Activated T-cell treated with anti-CD3 and anti-CD28 coated beads, Interleukin-2, amount 50 U/mL, for 4 hours (primary cell): Measurements from ENCODE around the gene ORM1. TPM values are rescaled to one million over a fixed set of nuclear protein-coding genes. Genes with fewer than 3 reads are reported as not detected.

ENCODE experiments used
- ATAC-seq, 2 donors: fragments of 200-7000 bp; cut with Tn5 transposase; one replicate each; pipeline ENCODE4 v1.10.0; 2021
- DNase-seq: peaks from one replicate; pipeline ENCODE4 v3.0.0-alpha.2; 2020
- H3K27me3 Mint-ChIP-seq: one replicate; pipeline ENCODE4 v1.8.0; 2021; ENCODE audit warnings: low read depth, mixed read lengths
- H3K36me3 Mint-ChIP-seq: one replicate; pipeline ENCODE4 v1.8.0; 2022; ENCODE audit warnings: mixed read lengths; ENCODE audit not compliant: insufficient read depth
- H3K4me1 Mint-ChIP-seq: one replicate; pipeline ENCODE4 v1.8.0; 2021; ENCODE audit warnings: low read depth, mixed read lengths
- H3K4me3 Mint-ChIP-seq: one replicate; pipeline ENCODE4 v1.8.0; 2021; ENCODE audit warnings: mild to moderate bottlenecking, moderate library complexity, mixed read lengths
- H3K9me3 Mint-ChIP-seq: one replicate; pipeline ENCODE4 v1.8.0; 2021; ENCODE audit warnings: mixed read lengths
- total RNA-seq, 3 donors: library from RNA; stranded (reverse); gene quantifications; one replicate each; pipeline ENCODE4 v1.2.1, GENCODE V29; 2021

The ORM1 gene
- total RNA-seq, 3 donors from 2014 or later = 2.4 to 4.5 (median 3.5) TPM

- no peak overlapping the region for H3K4me3 Mint-ChIP-seq
- no peaks in the 10 kb centered on the region for H3K9me3 Mint-ChIP-seq
- H3K36me3 Mint-ChIP-seq = peaks cover 63% of the 10 kb centered on the region
- peaks cover 83% of the 10 kb centered on the region for H3K4me1 Mint-ChIP-seq
- no peak for DNase-seq
- H3K27me3 Mint-ChIP-seq = no peaks in the 10 kb centered on the region
- ATAC-seq = peak in 1 of 2 donors; percentile 19
Measured at GRCh38 chr9:114364134-114365041, 41.5 kb downstream of the ORM1 start.

GRCh38 chr9:114365194-114365593, 42.3 kb downstream of the ORM1 start:
- Mint-ChIP-seq H3K9me3 (no peaks in the 10 kb centered on the region), H3K27me3 (no peaks in the 10 kb centered on the region), H3K36me3 (peaks cover 61% of the 10 kb centered on the region), H3K4me1 (peaks cover 86% of the 10 kb centered on the region), H3K4me3 (no peak overlapping the region)
- ATAC-seq = no peak
- DNase-seq = no peak

- Mint-ChIP-seq H3K27me3 (no peaks in the 10 kb centered on the region), H3K4me1 (peaks cover 85% of the 10 kb centered on the region), H3K36me3 (peaks cover 52% of the 10 kb centered on the region), H3K9me3 (no peaks in the 10 kb centered on the region), H3K4me3 (peak overlapping the region; percentile 57)
- DNase-seq (no peak), ATAC-seq (peak; percentile 79 to 82)
Measured at GRCh38 chr9:114366334-114367128, 43.6 kb downstream of the ORM1 start.

- H3K36me3 Mint-ChIP-seq = peaks cover 55% of the 10 kb centered on the region
- ATAC-seq (no peak), DNase-seq (no peak)
- peak overlapping the region; percentile 57 for H3K4me3 Mint-ChIP-seq
- no peaks in the 10 kb centered on the region for H3K9me3 Mint-ChIP-seq
- no peaks in the 10 kb centered on the region for H3K27me3 Mint-ChIP-seq
- peaks cover 92% of the 10 kb centered on the region for H3K4me1 Mint-ChIP-seq
Measured at GRCh38 chr9:114367366-114367765, 44.5 kb downstream of the ORM1 start.

GRCh38 chr9:114367772-114368569, 45.1 kb downstream of the ORM1 start:
- Mint-ChIP-seq H3K36me3 (peaks cover 51% of the 10 kb centered on the region), H3K4me1 (peaks cover 95% of the 10 kb centered on the region), H3K4me3 (no peak overlapping the region), H3K9me3 (no peaks in the 10 kb centered on the region), H3K27me3 (no peaks in the 10 kb centered on the region)
- DNase-seq (no peak), ATAC-seq (no peak)

GRCh38 chr9:114369216-114370130, 46.6 kb downstream of the ORM1 start:
- Mint-ChIP-seq H3K4me1 (peaks cover 95% of the 10 kb centered on the region), H3K9me3 (no peaks in the 10 kb centered on the region), H3K4me3 (no peak overlapping the region), H3K27me3 (no peaks in the 10 kb centered on the region), H3K36me3 (peaks cover 46% of the 10 kb centered on the region)
- no peak for DNase-seq
- ATAC-seq = no peak

GRCh38 chr9:114370251-114370967, 47.5 kb downstream of the ORM1 start:
- H3K4me1 Mint-ChIP-seq = peaks cover 96% of the 10 kb centered on the region
- H3K36me3 Mint-ChIP-seq = peaks cover 47% of the 10 kb centered on the region
- no peak for DNase-seq
- no peaks in the 10 kb centered on the region for H3K27me3 Mint-ChIP-seq
- no peaks in the 10 kb centered on the region for H3K9me3 Mint-ChIP-seq
- no peak overlapping the region for H3K4me3 Mint-ChIP-seq
- ATAC-seq = no peak

- no peaks in the 10 kb centered on the region for H3K9me3 Mint-ChIP-seq
- H3K4me3 Mint-ChIP-seq = no peak overlapping the region
- H3K27me3 Mint-ChIP-seq = no peaks in the 10 kb centered on the region
- H3K4me1 Mint-ChIP-seq = peaks cover 95% of the 10 kb centered on the region
- DNase-seq (no peak), ATAC-seq (no peak)
- H3K36me3 Mint-ChIP-seq = peaks cover 46% of the 10 kb centered on the region
Measured at GRCh38 chr9:114370968-114371320, 48.0 kb downstream of the ORM1 start.

- Mint-ChIP-seq H3K4me1 (peaks cover 92% of the 10 kb centered on the region), H3K4me3 (peak overlapping the region; percentile 65), H3K27me3 (no peaks in the 10 kb centered on the region), H3K9me3 (no peaks in the 10 kb centered on the region), H3K36me3 (peaks cover 45% of the 10 kb centered on the region)
- DNase-seq (no peak), ATAC-seq (no peak)
Measured at GRCh38 chr9:114371343-114371944, 48.5 kb downstream of the ORM1 start.

GRCh38 chr9:114371973-114372917, 49.3 kb downstream of the ORM1 start:
- ATAC-seq (peak; percentile 50 to 52), DNase-seq (no peak)
- Mint-ChIP-seq H3K4me1 (peaks cover 92% of the 10 kb centered on the region), H3K9me3 (no peaks in the 10 kb centered on the region), H3K36me3 (peaks cover 43% of the 10 kb centered on the region), H3K27me3 (no peaks in the 10 kb centered on the region), H3K4me3 (peak overlapping the region; percentile 65)

- Mint-ChIP-seq H3K36me3 (peaks cover 50% of the 10 kb centered on the region), H3K27me3 (no peaks in the 10 kb centered on the region), H3K4me3 (peak overlapping the region; percentile 64), H3K9me3 (no peaks in the 10 kb centered on the region), H3K4me1 (peaks cover 91% of the 10 kb centered on the region)
- ATAC-seq (peak; percentile 83 to 84), DNase-seq (peak; percentile 58)
Measured at GRCh38 chr9:114372921-114373448, 50.1 kb downstream of the ORM1 start.
